Thyroid gland (tissue), 4 donors: ENCODE results near the gene ADAMTS17.

Source experiments
- POLR2A ChIP-seq, 2 donors: fragments of 450-650 bp; IDR thresholded peaks; one replicate each; pipeline ENCODE4 v1.6.1; 2017; ENCODE audit warnings: antibody characterized with exemption in 2 of 2, mild to moderate bottlenecking in 2 of 2, moderate library complexity in 1 of 2
- TF ChIP-seq, protein P1 (sequence below), 6 experiments: fragments of 200-600 bp in 3 of 6; fragments of 450-650 bp in 3 of 6; sonication (generic) in 3 of 6; IDR thresholded peaks; one replicate each; pipeline ENCODE4 v1.5.1; 2016 to 2019; ENCODE audit warnings: antibody characterized with exemption in 6 of 6, mild to moderate bottlenecking in 2 of 6, inconsistent platforms in 1 of 6, moderate library complexity in 1 of 6

DNA sequence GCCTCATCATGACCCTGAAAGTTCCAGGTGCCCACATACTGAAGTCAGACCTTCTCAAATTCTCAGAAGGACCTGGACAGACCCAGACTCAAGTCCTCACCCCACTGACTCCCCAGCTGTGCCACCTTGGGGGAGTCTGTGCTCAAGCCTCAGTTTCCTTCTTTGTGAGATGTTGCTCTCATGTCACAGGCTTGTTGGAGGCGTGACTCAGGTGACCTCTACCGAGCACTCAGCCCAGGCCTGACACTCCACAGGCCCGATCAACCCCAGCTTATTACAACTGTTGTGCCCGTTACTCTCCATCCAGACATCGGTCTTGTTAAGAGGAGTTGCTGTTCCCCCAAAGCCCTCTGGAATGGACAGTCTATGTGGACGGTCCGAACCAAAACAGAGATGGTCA lies 332.4 kb downstream of the ADAMTS17 start:
- TF ChIP-seq, protein P1, sequence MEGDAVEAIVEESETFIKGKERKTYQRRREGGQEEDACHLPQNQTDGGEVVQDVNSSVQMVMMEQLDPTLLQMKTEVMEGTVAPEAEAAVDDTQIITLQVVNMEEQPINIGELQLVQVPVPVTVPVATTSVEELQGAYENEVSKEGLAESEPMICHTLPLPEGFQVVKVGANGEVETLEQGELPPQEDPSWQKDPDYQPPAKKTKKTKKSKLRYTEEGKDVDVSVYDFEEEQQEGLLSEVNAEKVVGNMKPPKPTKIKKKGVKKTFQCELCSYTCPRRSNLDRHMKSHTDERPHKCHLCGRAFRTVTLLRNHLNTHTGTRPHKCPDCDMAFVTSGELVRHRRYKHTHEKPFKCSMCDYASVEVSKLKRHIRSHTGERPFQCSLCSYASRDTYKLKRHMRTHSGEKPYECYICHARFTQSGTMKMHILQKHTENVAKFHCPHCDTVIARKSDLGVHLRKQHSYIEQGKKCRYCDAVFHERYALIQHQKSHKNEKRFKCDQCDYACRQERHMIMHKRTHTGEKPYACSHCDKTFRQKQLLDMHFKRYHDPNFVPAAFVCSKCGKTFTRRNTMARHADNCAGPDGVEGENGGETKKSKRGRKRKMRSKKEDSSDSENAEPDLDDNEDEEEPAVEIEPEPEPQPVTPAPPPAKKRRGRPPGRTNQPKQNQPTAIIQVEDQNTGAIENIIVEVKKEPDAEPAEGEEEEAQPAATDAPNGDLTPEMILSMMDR (IDR thresholded peaks at IDR 0.05): no peak
- no peak for TF ChIP-seq POLR2A (IDR thresholded peaks at IDR 0.05)
